ENCODE measurements around the gene SRPK2. TPM values are rescaled to one million over a fixed set of nuclear protein-coding genes. Genes with fewer than 3 reads are reported as not detected.

SRPK2 gene
- total RNA-seq, 3 donors from 2014 or later = 44.6 to 68.2 (median 60.6) TPM

DNA sequence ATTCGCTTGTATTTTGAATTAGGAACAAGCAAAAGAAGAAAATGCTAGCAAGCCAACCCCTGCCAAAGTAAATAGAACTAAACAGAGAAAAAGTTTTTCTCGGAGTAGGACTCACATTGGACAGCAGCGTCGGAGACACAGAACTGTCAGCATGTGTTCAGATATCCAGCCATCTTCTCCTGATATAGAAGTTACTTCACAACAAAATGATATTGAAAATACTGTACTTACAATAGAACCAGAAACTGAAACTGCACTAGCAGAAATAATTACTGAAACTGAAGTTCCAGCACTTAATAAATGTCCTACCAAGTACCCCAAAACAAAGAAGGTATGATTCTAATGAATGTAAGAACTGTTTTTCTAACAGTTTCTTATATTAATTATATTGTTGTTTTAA is 286.9 kb downstream of the SRPK2 start:
- Histone ChIP-seq H3K36me3 (no peaks in the 10 kb centered on the region), H3K27ac (no peak overlapping the region), H3K27me3 (no peaks in the 10 kb centered on the region), H3K9me3 (no peaks in the 10 kb centered on the region), H3K4me3 (no peak overlapping the region), H3K4me1 (no peaks in the 10 kb centered on the region)
- no peak for DNase-seq (ENCODE audit: low spot score in 2 of 2)
- intact Hi-C loops (cut with DNase I; ENCODE audit: low total_unique reads) = no loop called here
- TF ChIP-seq CTCF (IDR thresholded peaks at IDR 0.05) (no peak), POLR2AphosphoS5 (IDR thresholded peaks at IDR 0.05) (no peak), POLR2A (IDR thresholded peaks at IDR 0.05) (no peak)

DNA sequence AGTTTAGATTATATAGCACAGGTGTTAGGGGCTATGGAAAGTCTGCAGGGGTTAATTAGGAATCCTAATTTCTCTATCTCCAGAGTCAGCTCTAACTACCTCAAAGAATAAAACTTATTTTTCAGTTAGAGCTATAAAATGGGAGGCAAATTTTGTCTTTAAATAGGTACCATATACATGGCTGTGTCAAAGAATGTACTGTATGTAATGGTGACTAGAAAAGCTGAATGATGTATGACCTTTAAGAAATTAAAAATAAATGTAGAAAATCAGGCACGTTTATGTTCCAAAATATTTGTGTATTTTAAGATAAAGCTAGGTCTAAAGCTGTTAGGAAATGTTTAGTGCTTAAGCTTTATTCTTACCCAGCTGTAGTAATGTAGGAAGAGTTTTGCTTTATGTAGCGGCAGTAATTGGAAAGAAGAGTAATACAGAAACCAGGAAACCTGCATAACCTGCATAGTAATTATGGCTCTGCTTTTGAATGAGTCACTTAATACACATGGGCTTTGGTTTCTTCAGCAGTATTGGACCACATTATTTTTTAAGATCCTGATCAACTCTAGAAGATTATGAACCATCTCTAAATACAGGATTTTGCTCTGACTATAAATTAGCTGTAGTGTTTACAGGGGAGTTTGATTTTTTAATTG is 289.7 kb downstream of the SRPK2 start:
- TF ChIP-seq CTCF (IDR thresholded peaks at IDR 0.05) = no peak
- no peak for TF ChIP-seq POLR2AphosphoS5 (IDR thresholded peaks at IDR 0.05)
- no peak for TF ChIP-seq POLR2A (IDR thresholded peaks at IDR 0.05)

GRCh38 chr7:105097619-105098018 is 291.1 kb downstream of the SRPK2 start:
- H3K27ac ChIP-seq = no peak overlapping the region
- intact Hi-C loops (cut with DNase I; ENCODE audit: low total_unique reads) = no loop called here
- H3K27me3 ChIP-seq = no peaks in the 10 kb centered on the region
- H3K4me1 ChIP-seq = no peaks in the 10 kb centered on the region
- no peaks in the 10 kb centered on the region for H3K9me3 ChIP-seq
- H3K36me3 ChIP-seq = no peaks in the 10 kb centered on the region
- no peak for DNase-seq (ENCODE audit: low spot score in 2 of 2)
- TF ChIP-seq POLR2AphosphoS5 (IDR thresholded peaks at IDR 0.05) (no peak), CTCF (IDR thresholded peaks at IDR 0.05) (no peak), POLR2A (IDR thresholded peaks at IDR 0.05) (no peak)
- no peak overlapping the region for H3K4me3 ChIP-seq

More for the DNA sequence above, 289.7 kb downstream of the SRPK2 start:
- no peak overlapping the region for H3K4me3 ChIP-seq
- H3K4me1 ChIP-seq = no peaks in the 10 kb centered on the region
- intact Hi-C loops (cut with DNase I; ENCODE audit: low total_unique reads) = no loop called here
- no peaks in the 10 kb centered on the region for H3K9me3 ChIP-seq
- DNase-seq (ENCODE audit: low spot score in 2 of 2) = no peak
- no peaks in the 10 kb centered on the region for H3K27me3 ChIP-seq
- H3K36me3 ChIP-seq = no peaks in the 10 kb centered on the region
- H3K27ac ChIP-seq = peak overlapping the region in 1 of 2 donors; percentile 14

- H3K4me3 ChIP-seq = no peak overlapping the region
- TF ChIP-seq CTCF (IDR thresholded peaks at IDR 0.05) = no peak
- no peak for TF ChIP-seq POLR2AphosphoS5 (IDR thresholded peaks at IDR 0.05)
- no peak for TF ChIP-seq POLR2A (IDR thresholded peaks at IDR 0.05)
These were observed 292.4 kb downstream of the SRPK2 start for GRCh38 chr7:105096306-105096705.

DNA sequence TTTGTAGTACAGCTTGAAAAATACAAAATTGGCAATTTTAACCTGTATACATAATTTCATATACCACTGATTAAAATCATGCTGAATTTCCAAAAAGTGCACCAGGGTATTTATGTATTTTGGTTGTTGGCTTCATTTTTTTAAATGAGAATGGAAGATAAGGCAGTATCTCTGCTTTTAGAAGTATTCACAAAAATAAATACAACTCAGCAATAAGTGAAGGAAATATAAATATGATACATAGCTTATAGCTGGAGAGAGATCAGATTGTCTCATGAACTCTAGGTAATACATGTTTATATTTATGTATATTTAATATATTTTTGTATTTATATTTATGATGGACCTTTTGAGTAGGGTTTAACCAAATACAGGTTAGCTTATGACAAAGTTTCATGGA is 293.8 kb downstream of the SRPK2 start:
- no peaks in the 10 kb centered on the region for H3K9me3 ChIP-seq
- TF ChIP-seq POLR2A (IDR thresholded peaks at IDR 0.05) (no peak), CTCF (IDR thresholded peaks at IDR 0.05) (no peak)
- no peaks in the 10 kb centered on the region for H3K36me3 ChIP-seq
- no peaks in the 10 kb centered on the region for H3K27me3 ChIP-seq
- no peak overlapping the region for H3K4me3 ChIP-seq
- DNase-seq (ENCODE audit: low spot score in 2 of 2) = no peak
- H3K27ac ChIP-seq = no peak overlapping the region
- intact Hi-C loops (cut with DNase I; ENCODE audit: low total_unique reads) = no loop called here
- no peaks in the 10 kb centered on the region for H3K4me1 ChIP-seq

More at GRCh38 chr7:105096306-105096705, 292.4 kb downstream of the SRPK2 start:
- Histone ChIP-seq H3K36me3 (no peaks in the 10 kb centered on the region), H3K27ac (peak overlapping the region in 1 of 2 donors; percentile 8), H3K4me1 (no peaks in the 10 kb centered on the region), H3K27me3 (no peaks in the 10 kb centered on the region), H3K9me3 (no peaks in the 10 kb centered on the region)
- no peak for DNase-seq (ENCODE audit: low spot score in 2 of 2)
- intact Hi-C loops (cut with DNase I; ENCODE audit: low total_unique reads) = no loop called here

Data from breast epithelium (tissue), 4 donors.